ES-I3 (cell line): ENCODE results near the gene TBX21.

Experiments
- H3K36me3 ChIP-seq: 2 replicates; pipeline ENCODE4 v1.6.1; 2013; ENCODE audit warnings: mild to moderate bottlenecking, low read length, control low read depth, moderate library complexity; ENCODE audit not compliant: insufficient read depth
- H3K4me1 ChIP-seq: 2 replicates; pipeline ENCODE4 v1.6.1; 2013; ENCODE audit warnings: mild to moderate bottlenecking, control low read depth, low read length; ENCODE audit not compliant: insufficient read depth
- H3K9ac ChIP-seq: 2 replicates; pipeline ENCODE4 v1.6.1; 2013; ENCODE audit warnings: low read depth, mild to moderate bottlenecking, low read length, moderate library complexity
- H3K9me3 ChIP-seq: 2 replicates; pipeline ENCODE4 v1.6.1; 2013; ENCODE audit warnings: mild to moderate bottlenecking, low read length, moderate library complexity; ENCODE audit not compliant: control insufficient read depth, insufficient read depth

Gene TBX21

GRCh38 chr17:47704116-47704515 lies 28.9 kb upstream of the TBX21 start:
- Histone ChIP-seq H3K36me3 (no peaks in the 10 kb centered on the region), H3K4me1 (peaks cover 11% of the 10 kb centered on the region; the same call in 1 of the 2 replicates), H3K9ac (no peak overlapping the region), H3K9me3 (no peaks in the 10 kb centered on the region)

GRCh38 chr17:47704736-47705135 lies 28.3 kb upstream of the TBX21 start:
- Histone ChIP-seq H3K9ac (no peak overlapping the region), H3K4me1 (peaks cover 11% of the 10 kb centered on the region; the same call in 1 of the 2 replicates)

GRCh38 chr17:47705536-47706530 lies 27.2 kb upstream of the TBX21 start:
- H3K9me3 ChIP-seq, result no peaks in the 10 kb centered on the region
- H3K36me3 ChIP-seq, result no peaks in the 10 kb centered on the region
- no peak overlapping the region for H3K9ac ChIP-seq
- peaks cover 11% of the 10 kb centered on the region; the same call in 1 of the 2 replicates for H3K4me1 ChIP-seq

More at GRCh38 chr17:47704736-47705135, 28.3 kb upstream of the TBX21 start:
- Histone ChIP-seq H3K9me3 (no peaks in the 10 kb centered on the region), H3K36me3 (no peaks in the 10 kb centered on the region)

- Histone ChIP-seq H3K4me1 (0 out of 2 replicates have a peak, but pooled peaks cover 4% of the 10 kb centered on the region), H3K9ac (no peak overlapping the region), H3K36me3 (no peaks in the 10 kb centered on the region), H3K9me3 (no peaks in the 10 kb centered on the region)
Observed at GRCh38 chr17:47707056-47707804, 25.8 kb upstream of the TBX21 start.

GRCh38 chr17:47707884-47708283 lies 25.2 kb upstream of the TBX21 start:
- H3K9ac ChIP-seq, result peak overlapping the region; percentile 47; the same call in 1 of the 2 replicates
- H3K4me1 ChIP-seq, result 0 out of 2 replicates have a peak, but pooled peaks cover 4% of the 10 kb centered on the region
- H3K36me3 ChIP-seq, result no peaks in the 10 kb centered on the region
- no peaks in the 10 kb centered on the region for H3K9me3 ChIP-seq

- no peaks in the 10 kb centered on the region for H3K9me3 ChIP-seq
- H3K9ac ChIP-seq, result peak overlapping the region; percentile 47; the same call in 1 of the 2 replicates
Observed at GRCh38 chr17:47708312-47708863, 24.6 kb upstream of the TBX21 start.

GRCh38 chr17:47708864-47709541 lies 24.0 kb upstream of the TBX21 start:
- H3K36me3 ChIP-seq, result no peaks in the 10 kb centered on the region
- H3K9me3 ChIP-seq, result no peaks in the 10 kb centered on the region
- peaks cover 4% of the 10 kb centered on the region; the same call in 1 of the 2 replicates for H3K4me1 ChIP-seq
- H3K9ac ChIP-seq, result peak overlapping the region; percentile 40; the same call in 1 of the 2 replicates

More at GRCh38 chr17:47708312-47708863, 24.6 kb upstream of the TBX21 start:
- H3K36me3 ChIP-seq, result no peaks in the 10 kb centered on the region
- H3K4me1 ChIP-seq, result peaks cover 4% of the 10 kb centered on the region; the same call in 1 of the 2 replicates

GRCh38 chr17:47709594-47709993 lies 23.4 kb upstream of the TBX21 start:
- Histone ChIP-seq H3K4me1 (peaks cover 4% of the 10 kb centered on the region; the same call in 1 of the 2 replicates), H3K36me3 (no peaks in the 10 kb centered on the region)

GRCh38 chr17:47711366-47712099 lies 21.5 kb upstream of the TBX21 start:
- H3K36me3 ChIP-seq, result no peaks in the 10 kb centered on the region
- peaks cover under 1% of the 10 kb centered on the region; the same call in 1 of the 2 replicates for H3K4me1 ChIP-seq
- no peak overlapping the region for H3K9ac ChIP-seq
- no peaks in the 10 kb centered on the region for H3K9me3 ChIP-seq

More at GRCh38 chr17:47709594-47709993, 23.4 kb upstream of the TBX21 start:
- Histone ChIP-seq H3K9me3 (no peaks in the 10 kb centered on the region), H3K9ac (no peak overlapping the region)

GRCh38 chr17:47712330-47713023 lies 20.6 kb upstream of the TBX21 start:
- no peak overlapping the region for H3K9ac ChIP-seq

GRCh38 chr17:47713980-47714700 lies 18.9 kb upstream of the TBX21 start:
- Histone ChIP-seq H3K36me3 (no peaks in the 10 kb centered on the region), H3K9ac (no peak overlapping the region), H3K4me1 (peaks cover 19% of the 10 kb centered on the region; the same call in 1 of the 2 replicates), H3K9me3 (no peaks in the 10 kb centered on the region)

More at GRCh38 chr17:47712330-47713023, 20.6 kb upstream of the TBX21 start:
- Histone ChIP-seq H3K9me3 (no peaks in the 10 kb centered on the region), H3K36me3 (no peaks in the 10 kb centered on the region), H3K4me1 (peaks cover 6% of the 10 kb centered on the region; the same call in 1 of the 2 replicates)

GRCh38 chr17:47714773-47715396 lies 18.2 kb upstream of the TBX21 start:
- H3K4me1 ChIP-seq, result peaks cover 20% of the 10 kb centered on the region; the same call in 1 of the 2 replicates
- no peaks in the 10 kb centered on the region for H3K36me3 ChIP-seq
- no peak overlapping the region for H3K9ac ChIP-seq
- H3K9me3 ChIP-seq, result no peaks in the 10 kb centered on the region
